ENCODE data around the gene BPHL.
"Not testable (repeated sequence)": the region's sequence is repeated elsewhere in the genome, so short reads cannot be mapped to it uniquely, and the experiment has no call there.

Gene BPHL

DNA sequence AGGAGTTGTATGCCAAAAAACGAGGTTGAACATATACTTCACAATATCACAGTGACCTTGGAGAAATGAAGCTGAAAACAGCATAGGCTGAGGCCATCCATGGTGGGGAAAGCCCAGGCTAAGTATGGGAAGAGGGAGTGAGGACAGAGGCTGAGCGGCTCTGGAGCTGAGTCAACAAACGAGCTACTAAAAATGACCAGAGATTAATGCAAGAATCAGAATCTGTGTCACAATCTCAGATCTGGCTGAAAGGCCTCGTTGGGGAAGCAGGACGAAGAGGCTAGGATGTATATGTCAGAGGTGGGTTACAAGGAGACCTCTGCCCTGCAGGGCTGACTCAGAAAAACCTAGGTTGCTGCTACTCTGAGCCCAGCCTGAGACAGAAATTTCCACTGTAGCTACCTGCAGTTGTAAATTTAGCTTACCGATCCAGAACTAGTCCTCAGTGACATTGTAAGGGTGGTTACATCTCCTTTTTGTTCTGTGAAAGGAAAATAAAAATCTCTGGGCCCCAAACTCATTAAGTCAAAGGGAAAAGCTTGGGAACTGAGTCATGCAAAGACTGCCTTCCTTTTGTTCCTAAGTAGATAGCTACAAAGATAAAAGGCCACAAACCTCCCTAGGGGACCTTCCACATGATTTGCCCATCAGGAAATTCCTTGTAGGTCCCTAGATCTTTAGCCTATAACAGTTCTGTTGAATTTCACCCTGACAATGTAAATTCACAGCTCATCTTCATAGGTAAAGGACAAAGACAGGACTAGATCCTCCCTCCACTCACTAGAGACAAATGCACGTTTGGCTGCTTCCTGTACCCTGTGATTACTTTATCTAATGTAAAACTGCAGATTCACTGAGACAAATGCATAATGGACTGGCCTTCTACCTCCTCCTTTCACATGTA, 47.4 kb downstream of the BPHL start:
- DNase-seq (ENCODE audit: low read depth): no peak

DNA sequence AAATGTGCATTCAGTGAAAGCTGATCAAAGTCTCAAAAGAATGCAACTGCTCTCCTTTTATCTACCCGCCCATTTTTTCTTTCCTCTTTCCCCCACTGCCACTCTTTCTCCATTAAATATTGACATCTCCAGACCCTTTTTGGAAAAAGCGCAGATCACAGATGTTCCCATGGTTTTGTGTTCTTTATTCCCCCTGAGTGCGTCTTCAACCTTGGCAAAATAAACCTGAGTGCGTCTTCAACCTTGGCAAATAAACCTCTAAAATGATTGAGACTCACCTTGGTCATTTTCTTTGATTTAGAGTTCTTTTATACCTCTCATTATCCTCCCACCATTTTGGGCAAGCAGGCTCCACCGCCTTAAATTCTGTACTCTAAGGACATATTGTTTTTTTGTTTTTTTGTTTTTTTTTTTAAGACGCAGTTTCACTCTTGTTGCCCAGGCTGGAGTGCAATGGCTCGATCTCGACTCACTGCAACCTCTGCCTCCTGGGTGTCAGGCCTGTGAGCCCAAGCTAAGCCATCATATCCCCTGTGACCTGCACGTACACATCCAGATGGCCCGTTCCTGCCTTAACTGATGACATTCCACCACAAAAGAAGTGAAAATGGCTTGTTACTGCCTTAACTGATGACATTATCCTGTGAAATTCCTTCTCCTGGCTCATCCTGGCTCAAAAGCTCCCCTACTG, 48.2 kb downstream of the BPHL start:
- not testable (repeated sequence) for H3K4me3 ChIP-seq (ENCODE audit: low read length); DNase-seq (ENCODE audit: low read depth)

More for the DNA sequence above, 47.4 kb downstream of the BPHL start:
- no peak overlapping the region for H3K4me3 ChIP-seq (ENCODE audit: low read length)
- TF ChIP-seq, protein P1, sequence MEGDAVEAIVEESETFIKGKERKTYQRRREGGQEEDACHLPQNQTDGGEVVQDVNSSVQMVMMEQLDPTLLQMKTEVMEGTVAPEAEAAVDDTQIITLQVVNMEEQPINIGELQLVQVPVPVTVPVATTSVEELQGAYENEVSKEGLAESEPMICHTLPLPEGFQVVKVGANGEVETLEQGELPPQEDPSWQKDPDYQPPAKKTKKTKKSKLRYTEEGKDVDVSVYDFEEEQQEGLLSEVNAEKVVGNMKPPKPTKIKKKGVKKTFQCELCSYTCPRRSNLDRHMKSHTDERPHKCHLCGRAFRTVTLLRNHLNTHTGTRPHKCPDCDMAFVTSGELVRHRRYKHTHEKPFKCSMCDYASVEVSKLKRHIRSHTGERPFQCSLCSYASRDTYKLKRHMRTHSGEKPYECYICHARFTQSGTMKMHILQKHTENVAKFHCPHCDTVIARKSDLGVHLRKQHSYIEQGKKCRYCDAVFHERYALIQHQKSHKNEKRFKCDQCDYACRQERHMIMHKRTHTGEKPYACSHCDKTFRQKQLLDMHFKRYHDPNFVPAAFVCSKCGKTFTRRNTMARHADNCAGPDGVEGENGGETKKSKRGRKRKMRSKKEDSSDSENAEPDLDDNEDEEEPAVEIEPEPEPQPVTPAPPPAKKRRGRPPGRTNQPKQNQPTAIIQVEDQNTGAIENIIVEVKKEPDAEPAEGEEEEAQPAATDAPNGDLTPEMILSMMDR (conservative IDR thresholded peaks at IDR 0.05; ENCODE audit: low read depth, low read length): no peak

DNA sequence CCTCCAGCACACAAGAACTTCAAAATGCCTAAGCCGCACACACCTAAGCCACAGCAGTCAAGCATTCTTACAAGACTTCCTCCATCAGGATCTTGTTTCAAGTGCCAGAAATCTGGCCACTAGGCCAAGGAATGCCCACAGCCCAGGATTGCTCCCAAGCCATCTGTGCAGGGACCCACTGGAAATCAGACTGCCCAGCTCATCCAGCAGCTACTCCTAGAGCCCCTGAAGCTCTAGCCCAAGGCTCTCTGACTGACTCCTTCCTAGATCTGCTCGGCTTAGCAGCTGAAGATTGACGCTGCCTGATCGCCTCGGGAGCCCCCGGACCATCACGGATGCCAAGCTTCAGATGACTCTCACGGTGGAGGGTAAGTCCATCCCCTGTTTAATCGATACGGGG, 49.5 kb downstream of the BPHL start:
- H3K4me3 ChIP-seq (ENCODE audit: low read length); DNase-seq (ENCODE audit: low read depth): not testable (repeated sequence)

DNA sequence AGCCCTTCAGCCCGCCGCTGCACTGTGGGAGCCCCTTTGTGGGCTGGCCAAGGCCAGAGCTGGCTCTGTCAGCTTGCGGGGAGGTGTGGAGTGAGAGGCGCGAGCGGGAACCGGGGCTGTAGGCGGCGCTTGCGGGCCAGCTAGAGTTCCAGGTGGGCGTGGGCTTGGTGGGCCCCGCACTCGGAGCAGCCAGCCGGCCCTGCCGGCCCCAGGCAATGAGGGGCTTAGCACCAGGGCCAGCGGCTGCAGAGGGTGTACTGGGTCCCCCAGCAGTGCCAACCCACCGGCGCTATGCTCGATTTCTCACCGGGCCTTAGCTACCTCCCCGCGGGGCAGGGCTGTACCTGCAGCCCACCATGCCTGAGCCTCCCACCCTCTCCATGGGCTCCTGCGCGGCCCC, 52.2 kb downstream of the BPHL start:
- H3K4me3 ChIP-seq (ENCODE audit: low read length); DNase-seq (ENCODE audit: low read depth): not testable (repeated sequence)

DNA sequence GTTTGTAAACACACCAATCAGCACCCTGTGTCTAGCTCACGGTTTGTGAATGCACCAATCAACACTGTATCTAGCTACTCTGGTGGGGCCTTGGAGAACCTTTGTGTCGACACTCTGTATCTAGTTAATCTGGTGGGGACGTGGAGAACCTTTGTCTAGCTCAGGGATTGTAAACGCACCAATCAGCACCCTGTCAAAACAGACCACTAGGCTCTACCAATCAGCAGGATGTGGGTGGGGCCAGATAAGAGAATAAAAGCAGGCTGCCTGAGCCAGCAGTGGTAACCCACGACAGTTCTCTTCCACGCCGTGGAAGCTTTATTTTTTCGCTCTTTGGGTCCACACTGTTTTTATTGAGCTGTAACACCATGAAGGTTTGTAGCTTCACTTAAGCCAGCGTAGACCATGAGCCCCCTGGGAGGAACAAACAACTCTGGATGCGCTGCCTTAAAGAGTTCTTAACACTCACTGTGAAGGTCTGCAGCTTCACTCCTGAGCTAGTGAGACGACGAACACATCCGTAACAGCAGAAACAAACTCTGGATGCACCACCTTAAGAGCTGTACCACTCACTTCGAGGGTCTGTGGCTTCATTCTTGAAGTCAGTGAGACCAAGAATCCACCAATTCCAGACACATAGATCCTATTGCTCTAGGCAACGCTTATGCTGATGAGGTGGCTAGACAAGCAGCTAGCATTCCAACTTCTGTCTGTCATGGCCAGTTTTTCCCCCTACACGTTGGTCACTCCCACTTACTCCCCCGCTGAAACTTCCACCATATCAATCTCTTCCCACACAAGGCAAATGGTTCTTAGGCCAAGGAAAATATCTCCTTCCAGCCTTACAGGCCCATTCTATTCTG, 53.0 kb downstream of the BPHL start:
- DNase-seq (ENCODE audit: low read depth): not testable (repeated sequence)

DNA sequence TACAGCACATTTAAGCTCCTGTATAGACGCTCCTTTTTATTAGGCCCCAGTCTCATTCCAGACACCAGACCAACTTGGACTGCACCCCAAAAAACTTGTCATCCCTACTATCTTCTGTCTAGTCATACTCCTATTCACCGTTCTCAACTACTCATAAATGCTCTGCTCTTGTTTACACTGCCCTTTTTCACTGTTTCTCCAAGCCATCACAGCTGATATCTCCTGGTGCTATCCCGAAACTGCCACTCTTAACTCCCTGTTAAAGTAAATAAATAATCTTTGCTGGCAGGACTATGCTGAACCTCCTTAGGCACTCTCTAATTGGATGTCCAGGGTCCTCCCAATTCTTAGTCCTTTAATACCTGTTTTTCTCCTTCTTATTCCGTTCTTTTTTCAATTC, 54.3 kb downstream of the BPHL start:
- not testable (repeated sequence) for H3K4me3 ChIP-seq (ENCODE audit: low read length); DNase-seq (ENCODE audit: low read depth)

More for the DNA sequence above, 53.0 kb downstream of the BPHL start:
- H3K4me3 ChIP-seq (ENCODE audit: low read length): not testable (repeated sequence)

DNA sequence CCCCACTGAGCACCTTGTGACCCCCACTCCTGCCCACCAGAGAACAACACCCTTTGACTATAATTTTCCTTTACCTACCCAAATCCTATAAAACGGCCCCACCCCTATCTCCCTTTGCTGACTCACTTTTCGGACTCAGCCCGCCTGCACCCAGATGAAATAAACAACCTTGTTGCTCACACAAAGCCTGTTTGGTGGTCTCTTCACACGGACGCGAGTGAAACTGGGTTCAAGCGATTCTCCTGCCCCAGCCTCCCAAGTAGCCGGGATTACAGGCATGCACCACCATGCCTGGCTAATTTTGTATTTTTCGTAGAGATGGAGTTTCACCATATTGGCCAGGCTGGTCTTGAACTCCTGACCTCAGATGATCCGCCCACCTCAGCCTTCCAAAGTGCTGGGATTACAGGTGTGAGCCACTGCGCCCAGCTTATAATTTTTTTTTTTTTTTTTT, 55.2 kb downstream of the BPHL start:
- not testable (repeated sequence) for H3K4me3 ChIP-seq (ENCODE audit: low read length); DNase-seq (ENCODE audit: low read depth)

DNA sequence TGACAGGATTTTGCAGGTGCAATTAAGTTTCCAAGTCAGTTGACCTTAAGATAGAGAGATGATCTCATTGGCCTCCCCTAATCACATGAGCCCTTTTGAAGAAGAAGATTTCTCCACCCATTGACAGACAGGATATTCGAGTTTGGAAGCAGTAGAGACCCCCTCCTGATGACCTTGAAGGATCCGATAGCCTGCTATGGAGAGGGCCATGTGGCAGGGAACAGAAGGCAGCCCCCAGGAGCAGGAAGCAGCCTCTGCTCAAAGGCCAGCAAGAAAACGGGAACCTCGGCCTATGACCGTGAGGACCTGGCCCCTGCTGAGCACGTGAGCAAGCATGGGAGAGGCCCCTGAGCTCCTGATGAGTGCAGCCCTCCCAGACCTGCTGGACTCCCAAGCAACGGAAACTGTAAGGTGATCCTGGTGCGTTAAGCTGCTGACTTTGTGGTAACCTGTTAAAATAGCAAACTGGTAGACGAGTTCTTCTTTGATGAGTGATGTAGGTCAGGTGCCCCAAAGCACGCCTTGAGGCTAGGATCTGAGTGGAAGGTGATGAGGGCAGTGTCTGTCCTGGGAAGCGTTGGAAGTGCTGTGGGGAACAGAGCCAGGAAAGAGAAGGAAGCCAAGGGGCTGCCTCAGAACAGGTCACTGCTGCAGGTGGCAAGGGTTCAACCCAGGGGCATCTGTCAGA, 57.3 kb downstream of the BPHL start:
- no peak for DNase-seq (ENCODE audit: low read depth)

DNA sequence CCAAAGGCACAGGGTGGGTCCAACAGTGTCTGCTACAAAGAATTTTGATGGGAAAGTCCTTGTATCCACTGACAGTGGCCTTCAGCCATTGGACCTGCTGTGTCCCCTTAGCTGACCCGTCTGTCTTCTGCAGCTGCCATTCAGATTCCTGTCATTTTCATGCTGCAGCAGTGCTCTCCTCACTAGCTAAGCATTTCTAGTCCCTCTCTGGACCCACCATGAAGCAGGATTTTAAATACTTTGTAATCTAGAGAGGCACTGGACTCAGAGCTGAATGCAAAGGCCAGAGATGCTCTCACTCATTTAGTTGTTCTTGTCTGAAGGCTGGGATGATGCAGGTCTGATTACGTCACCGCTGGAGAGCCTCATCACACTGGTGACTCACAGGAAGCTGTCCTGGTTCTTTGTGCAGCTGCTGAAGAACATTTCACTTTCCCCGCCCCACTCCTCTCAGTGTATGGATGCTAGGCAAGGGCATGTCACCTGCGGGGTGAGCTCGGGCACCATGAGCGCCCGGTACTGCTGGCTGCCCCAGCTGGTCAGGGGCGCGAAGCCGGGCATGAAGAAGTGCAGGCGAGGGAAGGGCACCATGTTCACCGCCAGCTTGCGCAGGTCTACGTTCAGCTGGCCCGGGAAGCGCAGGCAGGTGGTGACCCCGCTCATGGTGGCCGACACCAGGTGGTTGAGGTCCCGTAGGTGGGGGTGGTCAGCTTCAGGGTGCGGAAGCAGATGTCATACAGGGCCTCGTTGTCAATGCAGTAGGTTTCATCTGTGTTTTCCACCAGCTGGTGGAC, 58.2 kb downstream of the BPHL start:
- TF ChIP-seq, protein P1 (conservative IDR thresholded peaks at IDR 0.05; ENCODE audit: low read depth, low read length): no peak
- DNase-seq (ENCODE audit: low read depth): no peak
- no peak overlapping the region for H3K4me3 ChIP-seq (ENCODE audit: low read length)

More for the DNA sequence above, 57.3 kb downstream of the BPHL start:
- H3K4me3 ChIP-seq (ENCODE audit: low read length): no peak overlapping the region
- TF ChIP-seq, protein P1 (conservative IDR thresholded peaks at IDR 0.05; ENCODE audit: low read depth, low read length): no peak

DNA sequence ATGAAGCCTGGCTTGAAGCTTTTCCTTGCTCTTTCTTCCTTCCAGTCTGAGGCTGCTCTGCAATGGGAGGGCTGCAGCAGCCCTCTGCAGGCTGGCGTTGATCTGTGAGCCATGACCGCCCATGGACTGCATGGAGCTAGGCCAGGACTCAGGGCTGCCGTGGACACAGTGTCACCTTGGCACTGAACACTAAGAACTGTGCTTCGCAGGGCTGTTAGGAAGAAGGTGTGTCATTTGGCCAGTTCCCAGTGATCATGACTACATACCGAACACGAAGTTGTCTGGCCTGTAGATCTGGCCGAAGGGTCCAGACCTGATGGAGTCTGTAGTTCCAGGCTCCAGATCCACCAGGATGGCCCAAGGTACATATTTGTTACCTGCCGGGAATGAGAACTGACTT, 60.2 kb downstream of the BPHL start:
- DNase-seq (ENCODE audit: low read depth); H3K4me3 ChIP-seq (ENCODE audit: low read length): not testable (repeated sequence)

DNA sequence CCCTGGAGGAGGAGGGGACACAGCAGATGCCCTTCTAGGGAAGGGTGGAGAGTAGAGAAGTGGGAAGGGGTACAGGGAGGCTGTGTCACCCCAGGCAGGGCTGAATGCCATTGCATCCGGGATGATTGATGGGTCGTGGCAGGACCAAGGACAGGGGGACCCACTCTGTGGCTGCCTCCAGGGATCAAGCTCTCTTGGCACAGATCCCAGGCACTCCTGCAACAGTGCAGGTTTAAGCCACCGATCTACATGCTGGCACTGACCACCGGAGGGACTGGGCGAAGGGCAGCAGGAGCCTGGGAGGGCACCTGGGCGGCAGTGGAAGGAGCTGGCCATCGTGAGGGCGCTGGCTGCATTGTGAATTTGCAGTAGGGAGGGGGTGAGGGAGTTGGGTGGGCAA, 61.4 kb downstream of the BPHL start:
- H3K4me3 ChIP-seq (ENCODE audit: low read length): peak overlapping the region; percentile 28

More for the DNA sequence above, 61.4 kb downstream of the BPHL start:
- DNase-seq (ENCODE audit: low read depth): not testable (repeated sequence)
